ENCODE results near the gene CHRNA9. TPM values are rescaled to one million over a fixed set of nuclear protein-coding genes. Genes with fewer than 3 reads are reported as not detected.

The CHRNA9 gene
- total and polyA plus RNA-seq, 2 of the 4 experiments (the other 2 are of a cell fraction): not detected

- TF ChIP-seq RCOR1 (IDR thresholded peaks at IDR 0.05; ENCODE audit: insufficient replicate concordance, low read length): no peak
Measured at GRCh38 chr4:40307627-40308497, 27.3 kb upstream of the CHRNA9 start (continued).

GRCh38 chr4:40308528-40309122 is 26.5 kb upstream of the CHRNA9 start:
- ChIA-PET POLR2A (ENCODE audit: unreplicated experiment) (no interaction called here), CTCF (interaction anchor here (1.4 kb wide), 1 partner anchor 8 kb away, joined by 3 read pairs; no protein-coding TSS in a partner anchor)
- Histone ChIP-seq H4K91ac (ENCODE audit: insufficient read depth, low read depth, low read length) (no peak overlapping the region), H2AK9ac (replicated peaks; ENCODE audit: low read depth, low read length, poor library complexity) (no peak overlapping the region), H3K27ac (ENCODE audit: insufficient read depth, low read length) (no peak overlapping the region), H3K27me3 (ENCODE audit: control insufficient read depth, insufficient read depth, low read length) (peaks cover 10% of the 10 kb centered on the region), H4K5ac (ENCODE audit: low read depth, low read length) (no peak overlapping the region), H4K8ac (ENCODE audit: low read depth in 2 of 2, low read length in 2 of 2) (no peak overlapping the region), H3K18ac (ENCODE audit: low read depth, low read length) (no peak overlapping the region), H3K4ac (ENCODE audit: low read depth, low read length) (no peak overlapping the region), H2AK5ac (ENCODE audit: low read depth, low read length) (no peak overlapping the region), H2BK5ac (ENCODE audit: low read depth, low read length, poor library complexity, severe bottlenecking) (no peak overlapping the region), H3K9me3 (ENCODE audit: control insufficient read depth, insufficient read depth, low read length) (peaks cover 3% of the 10 kb centered on the region; the same call in 1 of the 2 replicates), H3K4me3 (ENCODE audit: insufficient read depth, low read depth, low read length) (no peak overlapping the region), H3K14ac (replicated peaks; ENCODE audit: low read depth, low read length) (no peak overlapping the region), H2AFZ (replicated peaks; ENCODE audit: low read length, poor library complexity) (no peak overlapping the region), H2BK20ac (ENCODE audit: low read depth, low read length) (no peak overlapping the region), H3K9me1 (ENCODE audit: insufficient read depth, low read length) (no peaks in the 10 kb centered on the region), H3K9ac (ENCODE audit: low read depth, low read length) (no peak overlapping the region), H4K20me1 (ENCODE audit: insufficient read depth, low read length) (no peaks in the 10 kb centered on the region), H3K79me1 (ENCODE audit: low read depth in 1 of 2, low read length in 2 of 2) (no peaks in the 10 kb centered on the region), H3K36me3 (ENCODE audit: control insufficient read depth, insufficient read depth, low read length) (no peaks in the 10 kb centered on the region), H3K4me2 (ENCODE audit: low read depth, low read length) (no peak overlapping the region), H2BK120ac (ENCODE audit: low read depth, low read length) (no peak overlapping the region), H3K23ac (ENCODE audit: low read depth, low read length) (no peak overlapping the region), H3K4me1 (ENCODE audit: control insufficient read depth, insufficient read depth, low read length) (no peaks in the 10 kb centered on the region), H2BK15ac (ENCODE audit: low read depth, low read length) (no peak overlapping the region), H3K56ac (ENCODE audit: extremely low read depth, insufficient read depth, low read length) (no peak overlapping the region)
- no peak for TF ChIP-seq MXI1 (IDR thresholded peaks at IDR 0.05; ENCODE audit: borderline replicate concordance, low read depth, low read length)
- no CpG with 5 or more reads among the region's 4 CpGs for WGBS, 2 experiments (ENCODE audit: extremely low coverage in 2 of 2, insufficient read length in 1 of 2)
- ATAC-seq (ENCODE audit: low read depth) (no peak), DNase-seq (no peak)
- in situ Hi-C loops (cut with MboI; ENCODE audit: low sequenced_read_pairs): loop anchor here (25.0 kb wide), 2 partner anchors 246 to 621 kb away; partner anchors contain the start of genes N4BP2 and UBE2K
- BruUV-seq (replicated peaks): no TSS peak
- dilution Hi-C loops (cut with HindIII; ENCODE audit: low sequenced_read_pairs, unreplicated experiment): no loop called here
- intact Hi-C loops (cut with micrococcal nuclease): loop anchor here (1.0 kb wide), 3 partner anchors 158 to 330 kb away; partner anchors contain the start of gene N4BP2

All from IMR-90 (cell line).